ENCODE data around the gene ESRRG. TPM values are rescaled to one million over a fixed set of nuclear protein-coding genes. Genes with fewer than 3 reads are reported as not detected.

Gene ESRRG
- total RNA-seq, 1 donor from 2014 or later = not detected

DNA sequence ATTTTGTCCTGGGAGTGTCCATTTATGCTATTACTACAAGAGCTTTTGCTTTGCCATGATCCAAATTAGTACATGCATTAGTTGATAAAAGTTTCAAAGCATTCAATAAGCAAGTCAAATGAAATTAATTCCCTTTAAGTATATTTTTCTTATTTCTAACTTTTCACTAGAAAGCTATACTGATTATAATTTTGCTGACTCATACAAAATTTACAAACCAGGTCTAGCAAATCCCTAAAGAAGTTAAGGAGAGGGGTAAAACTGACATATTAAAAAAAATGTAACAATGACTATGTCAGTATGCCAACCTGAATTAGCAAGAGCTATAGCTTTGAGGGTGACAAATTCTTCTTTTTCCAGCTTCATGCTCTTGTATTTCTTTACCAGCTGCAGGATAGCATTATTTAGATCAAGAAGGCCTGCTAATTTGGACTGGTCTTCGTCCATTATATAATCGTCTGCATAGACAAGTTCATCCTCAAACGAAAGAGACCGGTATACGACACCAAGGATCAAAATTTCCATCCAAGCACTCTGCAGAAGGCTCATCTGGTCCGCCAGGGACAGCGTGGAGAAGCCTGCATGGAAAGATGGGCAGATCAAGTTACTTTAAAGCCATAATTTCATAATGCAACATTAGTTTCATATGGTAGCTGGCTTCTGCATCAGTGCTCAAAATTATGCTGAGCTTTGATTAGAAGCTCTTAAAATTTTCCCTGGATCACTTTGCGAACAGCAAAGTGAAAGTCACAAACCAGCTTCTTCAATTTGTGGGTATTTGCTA lies 204.2 kb downstream of the ESRRG start:
- H3K4me3 ChIP-seq (ENCODE audit: low read depth, low read length) = no peak overlapping the region
- DNase-seq (ENCODE audit: low read depth) = no peak
- H3K27me3 ChIP-seq (ENCODE audit: control insufficient read depth, insufficient read depth, low read length) = no peaks in the 10 kb centered on the region
- TF ChIP-seq CTCF (IDR thresholded peaks at IDR 0.05; ENCODE audit: insufficient read depth, low read length, severe bottlenecking) = no peak
- FAIRE-seq = no peak
- no peaks in the 10 kb centered on the region for H3K36me3 ChIP-seq (ENCODE audit: control insufficient read depth, insufficient read depth, low read length)

GRCh38 chr1:216502528-216503162 lies 220.6 kb downstream of the ESRRG start:
- Histone ChIP-seq H3K27me3 (ENCODE audit: control insufficient read depth, insufficient read depth, low read length) (no peaks in the 10 kb centered on the region), H3K4me3 (ENCODE audit: low read depth, low read length) (no peak overlapping the region), H3K36me3 (ENCODE audit: control insufficient read depth, insufficient read depth, low read length) (no peaks in the 10 kb centered on the region)
- no peak for TF ChIP-seq CTCF (IDR thresholded peaks at IDR 0.05; ENCODE audit: insufficient read depth, low read length, severe bottlenecking)
- no peak for DNase-seq (ENCODE audit: low read depth)
- no peak for FAIRE-seq

DNA sequence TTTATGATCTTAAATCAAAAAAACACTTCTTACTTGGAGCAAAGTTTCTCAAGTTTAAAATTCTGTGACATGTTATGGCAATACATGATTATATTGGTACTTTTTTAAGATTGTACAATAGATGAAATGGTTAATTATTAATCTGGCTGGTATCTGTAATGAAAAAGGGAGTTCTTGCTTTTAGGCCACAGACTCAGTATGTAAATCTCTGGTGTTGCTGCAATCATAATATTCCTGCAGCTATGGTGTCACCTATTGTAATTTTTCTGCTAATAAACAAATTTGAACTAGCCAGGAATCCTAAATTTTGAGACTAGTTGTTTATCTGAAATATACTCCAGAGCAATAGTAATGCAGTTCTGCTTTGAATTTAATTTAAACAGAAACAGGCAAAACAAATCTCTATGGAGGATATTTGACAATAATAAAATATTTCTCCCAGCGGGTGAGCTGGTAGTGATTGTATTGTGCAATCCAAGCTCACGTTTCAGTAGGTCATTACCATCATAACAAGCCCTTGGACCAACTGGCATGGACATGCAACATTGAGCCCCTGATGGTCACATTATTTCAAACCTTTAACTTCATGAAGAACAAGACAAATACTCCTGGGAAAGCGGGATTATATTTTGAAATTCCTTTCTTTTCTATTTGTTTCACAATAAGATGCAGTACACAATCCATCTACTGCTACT lies 222.8 kb downstream of the ESRRG start:
- Histone ChIP-seq H3K27me3 (ENCODE audit: control insufficient read depth, insufficient read depth, low read length) (no peaks in the 10 kb centered on the region), H3K4me3 (ENCODE audit: low read depth, low read length) (no peak overlapping the region), H3K36me3 (ENCODE audit: control insufficient read depth, insufficient read depth, low read length) (no peaks in the 10 kb centered on the region)
- FAIRE-seq (no peak), DNase-seq (ENCODE audit: low read depth) (no peak)
- TF ChIP-seq CTCF (IDR thresholded peaks at IDR 0.05; ENCODE audit: insufficient read depth, low read length, severe bottlenecking) = no peak

DNA sequence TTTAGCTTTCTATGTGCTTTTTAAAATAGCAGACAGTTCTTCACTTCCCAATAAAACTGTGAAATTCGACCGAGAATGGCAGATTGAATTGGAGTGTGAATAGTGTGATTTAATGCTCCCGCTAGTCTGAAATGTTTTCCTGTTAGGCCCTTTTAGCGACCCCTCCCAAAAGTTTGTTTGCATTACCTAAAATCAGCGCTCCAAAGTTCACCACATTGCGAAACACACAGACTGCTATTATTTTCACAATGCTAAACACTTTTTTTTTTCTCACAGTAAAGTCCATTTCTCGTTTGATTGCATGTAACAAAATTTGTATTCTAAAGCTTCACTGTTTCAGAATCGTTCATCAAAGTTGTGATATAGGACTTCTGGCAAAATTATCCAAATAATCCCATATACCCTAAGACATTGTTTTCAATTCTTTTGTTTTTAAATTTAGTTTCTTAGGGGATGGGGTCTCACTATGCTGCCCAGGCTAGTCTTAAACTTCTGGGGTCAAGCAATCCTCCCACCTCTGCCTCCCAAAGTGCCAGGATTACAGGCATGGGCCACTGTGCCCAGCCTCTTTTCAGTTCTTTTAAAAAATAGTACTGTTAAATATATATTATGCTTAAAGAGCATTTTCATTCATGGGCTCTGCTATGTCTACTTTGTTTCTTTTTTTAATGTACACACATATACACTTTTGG lies 223.5 kb downstream of the ESRRG start:
- no peak for TF ChIP-seq CTCF (IDR thresholded peaks at IDR 0.05; ENCODE audit: insufficient read depth, low read length, severe bottlenecking)
- Histone ChIP-seq H3K36me3 (ENCODE audit: control insufficient read depth, insufficient read depth, low read length) (no peaks in the 10 kb centered on the region), H3K4me3 (ENCODE audit: low read depth, low read length) (no peak overlapping the region), H3K27me3 (ENCODE audit: control insufficient read depth, insufficient read depth, low read length) (no peaks in the 10 kb centered on the region)
- DNase-seq (ENCODE audit: low read depth) (no peak), FAIRE-seq (no peak)

DNA sequence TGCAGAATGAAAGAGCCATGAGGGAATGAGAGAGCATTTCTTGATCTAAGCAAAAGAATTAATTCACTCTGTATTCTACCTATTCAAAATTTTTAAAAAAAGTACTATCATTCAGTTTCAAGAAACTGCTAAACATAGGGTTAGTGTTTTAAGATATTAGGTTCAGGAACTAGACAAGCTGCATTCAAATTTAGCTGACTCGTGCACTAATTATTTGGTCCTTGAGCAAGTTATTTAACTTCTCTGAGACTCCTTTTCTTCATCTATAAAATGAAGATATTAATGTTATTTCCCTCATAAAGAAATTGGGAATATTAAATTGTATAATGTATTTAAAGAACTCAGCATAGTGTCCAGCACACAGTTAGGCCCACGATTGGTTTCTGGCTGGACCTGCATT lies 225.0 kb downstream of the ESRRG start:
- no peak for TF ChIP-seq CTCF (IDR thresholded peaks at IDR 0.05; ENCODE audit: insufficient read depth, low read length, severe bottlenecking)
- DNase-seq (ENCODE audit: low read depth) = no peak
- no peaks in the 10 kb centered on the region for H3K36me3 ChIP-seq (ENCODE audit: control insufficient read depth, insufficient read depth, low read length)
- H3K27me3 ChIP-seq (ENCODE audit: control insufficient read depth, insufficient read depth, low read length) = no peaks in the 10 kb centered on the region
- FAIRE-seq = no peak
- no peak overlapping the region for H3K4me3 ChIP-seq (ENCODE audit: low read depth, low read length)
